ENCODE results near the gene HSD17B2.

HSD17B2 gene

DNA sequence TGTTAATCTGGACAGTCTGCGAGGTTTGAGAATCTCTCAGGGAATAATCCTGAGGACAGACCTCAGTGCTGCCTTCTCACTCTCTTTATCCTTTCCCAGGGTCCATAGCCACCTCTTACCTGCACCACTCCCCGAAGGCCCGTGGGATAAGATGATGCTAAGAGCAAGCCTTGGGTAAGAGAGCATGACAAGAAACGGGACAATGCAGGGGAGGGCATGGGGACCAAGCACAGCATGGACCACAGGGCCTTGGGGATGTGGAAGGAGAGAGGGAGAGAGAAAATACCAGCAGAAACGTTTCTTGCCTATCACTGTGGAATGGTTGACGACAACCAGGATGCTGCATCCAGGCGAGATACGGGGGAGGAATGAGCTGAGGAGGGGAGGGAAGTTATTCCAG, 15.5 kb upstream of the HSD17B2 start:
- DNase-seq, result no peak

DNA sequence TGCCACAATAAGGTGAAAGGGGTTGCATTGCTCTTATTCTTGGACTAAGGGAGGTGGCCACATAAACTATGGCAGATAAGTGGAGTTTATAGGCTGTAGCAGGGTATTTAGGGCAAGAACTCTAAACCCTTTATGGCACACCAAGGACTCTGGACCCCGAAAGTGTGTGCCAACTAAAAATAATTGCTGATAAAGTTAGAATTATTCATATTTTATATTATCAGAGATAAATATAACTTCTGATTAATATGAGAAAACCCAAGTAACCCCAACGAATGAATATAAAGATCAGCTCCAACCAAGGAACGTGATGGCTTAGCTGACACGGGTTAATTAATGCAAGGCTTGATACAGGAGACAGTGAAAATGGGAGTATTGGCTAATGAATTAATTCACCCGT, 15.0 kb upstream of the HSD17B2 start:
- DNase-seq, result no peak

GRCh38 chr16:82023206-82023605, 11.8 kb upstream of the HSD17B2 start:
- no peak for DNase-seq

GRCh38 chr16:82024316-82024715, 10.7 kb upstream of the HSD17B2 start:
- DNase-seq, result no peak

GRCh38 chr16:82024883-82025282, 10.2 kb upstream of the HSD17B2 start:
- no peak for DNase-seq

- DNase-seq, result no peak
Observed at GRCh38 chr16:82027629-82028064, 7.4 kb upstream of the HSD17B2 start.

GRCh38 chr16:82031116-82032084, 3.7 kb upstream of the HSD17B2 start:
- DNase-seq, result no peak

DNA sequence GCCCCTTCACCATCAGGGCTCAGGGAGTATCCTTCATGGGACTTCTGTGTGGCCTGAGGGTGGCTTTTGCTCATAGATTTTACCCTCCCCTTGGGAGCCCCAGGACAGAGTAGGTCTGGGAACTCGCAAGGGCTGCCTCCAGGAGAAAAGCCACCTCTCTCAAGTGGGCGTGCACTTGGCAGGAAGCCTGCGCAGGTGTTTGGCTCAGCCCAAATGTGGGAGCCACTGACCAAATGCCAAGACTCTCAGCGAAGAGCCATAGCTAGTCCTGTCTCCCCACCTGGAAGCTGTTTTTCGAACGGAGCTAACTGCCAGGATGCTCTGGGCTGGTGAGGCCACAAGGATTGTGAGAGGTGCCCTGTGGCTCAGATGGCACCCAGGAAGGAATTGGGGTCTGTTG, 2.0 kb upstream of the HSD17B2 start:
- DNase-seq, result no peak

DNA sequence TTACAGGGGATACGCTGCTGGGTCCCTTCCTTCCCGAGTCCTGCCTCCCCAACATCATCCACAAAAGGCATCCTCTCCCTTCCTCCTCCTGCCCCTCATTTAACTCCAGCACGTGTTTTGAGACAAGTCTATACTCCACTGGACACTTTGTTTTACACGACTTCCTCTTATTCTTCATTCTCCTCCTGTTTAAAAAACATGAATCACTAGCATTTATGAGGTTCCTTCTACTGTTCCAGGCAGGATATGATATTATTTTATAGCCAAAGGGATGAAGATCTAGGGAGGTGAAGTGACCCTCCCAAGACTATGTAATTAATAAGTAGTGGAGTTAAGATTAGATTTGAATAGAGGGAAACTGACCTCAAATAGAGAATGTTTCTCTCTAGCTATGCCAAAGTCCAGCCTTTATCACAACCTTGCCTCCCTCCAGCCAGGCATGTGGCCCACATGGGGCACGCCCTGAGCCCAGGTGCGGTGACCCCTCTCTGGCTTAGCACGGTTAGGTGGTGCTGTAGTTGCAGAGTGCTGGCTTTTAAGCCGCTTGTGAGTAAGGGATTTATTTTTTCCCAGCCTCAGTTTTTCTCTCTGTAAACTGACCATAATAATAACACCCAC, 1.3 kb upstream of the HSD17B2 start:
- DNase-seq, result no peak

DNA sequence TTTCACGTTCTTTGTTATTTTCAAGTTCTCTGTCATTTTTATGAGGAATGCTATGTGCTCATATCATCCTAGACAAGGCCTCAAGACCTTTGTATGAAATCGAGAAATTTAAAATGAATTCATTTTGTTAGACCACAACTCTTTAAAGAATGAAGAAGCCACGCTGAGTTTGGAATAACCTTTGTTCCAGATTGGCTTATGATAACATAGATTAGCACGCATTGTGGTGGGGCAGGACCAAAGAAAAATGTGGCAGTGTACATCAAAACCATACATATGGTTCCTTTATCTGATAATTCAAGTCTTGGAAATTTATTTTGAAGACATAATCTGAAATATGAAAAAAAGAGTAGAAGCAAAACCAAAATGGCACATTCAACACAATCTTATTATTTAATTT, 2.2 kb downstream of the HSD17B2 start:
- no peak for DNase-seq

DNA sequence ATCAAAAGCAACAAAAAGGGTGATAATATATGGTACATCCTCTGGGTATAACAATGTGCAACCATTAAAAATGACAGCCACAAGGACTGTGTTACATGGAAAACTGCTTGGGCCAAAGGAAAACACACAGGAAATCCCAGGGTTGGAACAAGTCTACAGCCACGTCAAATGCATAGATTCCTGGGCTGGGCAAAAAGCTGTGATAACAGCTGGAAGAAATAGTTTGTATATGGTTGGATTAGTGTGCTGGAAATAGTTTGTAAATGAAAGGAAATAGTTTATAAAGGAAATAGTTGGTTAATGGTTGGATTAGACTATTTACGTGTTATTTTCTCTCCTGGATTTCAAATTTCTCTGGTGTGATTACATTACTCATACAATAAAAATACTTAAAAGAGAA, 2.6 kb downstream of the HSD17B2 start:
- DNase-seq, result no peak

GRCh38 chr16:82040296-82040695, 5.2 kb downstream of the HSD17B2 start:
- no peak for DNase-seq

DNA sequence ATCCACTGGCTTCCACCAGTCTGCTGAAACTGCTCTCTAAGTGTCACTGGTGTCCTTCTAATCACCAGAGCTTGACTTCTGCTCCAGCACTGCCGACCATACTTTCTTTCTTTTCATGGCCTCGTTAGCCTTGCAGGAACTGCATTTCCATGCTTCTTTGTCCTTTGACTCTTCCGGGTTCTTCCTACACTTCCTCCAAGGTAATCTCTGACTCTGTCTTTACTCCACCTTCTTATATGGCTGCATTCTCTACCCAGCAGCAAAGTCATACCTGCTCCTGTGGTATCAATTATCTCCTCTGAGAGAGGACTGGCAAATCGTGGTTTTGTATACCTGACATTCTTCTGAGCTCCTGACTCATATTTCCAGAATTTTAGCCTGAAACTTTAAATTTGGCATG, 6.5 kb downstream of the HSD17B2 start:
- no peak for DNase-seq

GRCh38 chr16:82042144-82042543, 7.1 kb downstream of the HSD17B2 start:
- no peak for DNase-seq

GRCh38 chr16:82042846-82043245, 7.8 kb downstream of the HSD17B2 start:
- DNase-seq, result no peak

- DNase-seq, result no peak
Observed at GRCh38 chr16:82043680-82044584, 8.9 kb downstream of the HSD17B2 start.

DNA sequence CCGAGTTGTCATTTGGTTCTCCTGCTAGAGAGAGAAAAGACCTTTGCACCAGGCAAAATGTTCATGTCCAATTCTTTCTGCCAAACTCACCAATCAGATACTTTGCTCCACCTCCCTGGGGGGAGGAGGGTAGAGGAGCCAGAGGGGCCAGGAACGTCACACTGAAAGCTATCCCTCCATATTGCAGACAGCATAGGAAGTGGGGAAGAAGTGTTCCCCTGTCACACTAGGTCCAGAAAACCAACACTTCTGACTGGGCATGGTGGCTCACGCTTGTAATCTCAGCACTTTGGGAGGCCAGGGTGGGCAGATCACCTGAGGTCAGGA, 9.5 kb downstream of the HSD17B2 start:
- DNase-seq, result no peak

GRCh38 chr16:82045465-82045864, 10.4 kb downstream of the HSD17B2 start:
- DNase-seq, result no peak

DNA sequence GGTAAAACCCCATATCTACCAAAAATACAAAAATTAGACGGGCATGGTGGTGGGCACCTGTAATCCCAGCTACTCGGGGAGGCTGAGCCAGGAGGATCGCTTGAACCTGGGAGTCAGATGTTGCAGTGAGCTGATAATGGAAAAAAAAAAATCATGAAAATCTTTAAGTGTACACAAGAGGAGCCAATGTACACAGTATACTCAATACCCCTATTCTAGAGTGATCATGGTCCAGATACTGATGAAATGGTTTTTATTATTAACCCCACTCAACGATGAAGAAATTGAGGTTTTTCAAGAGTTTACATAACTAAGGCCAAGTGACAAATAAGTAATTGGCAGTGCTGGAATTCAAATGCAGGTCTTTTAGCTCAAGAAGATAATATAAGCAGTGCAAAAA, 11.5 kb downstream of the HSD17B2 start:
- DNase-seq, result no peak

GRCh38 chr16:82046941-82047340, 11.9 kb downstream of the HSD17B2 start:
- no peak for DNase-seq

DNA sequence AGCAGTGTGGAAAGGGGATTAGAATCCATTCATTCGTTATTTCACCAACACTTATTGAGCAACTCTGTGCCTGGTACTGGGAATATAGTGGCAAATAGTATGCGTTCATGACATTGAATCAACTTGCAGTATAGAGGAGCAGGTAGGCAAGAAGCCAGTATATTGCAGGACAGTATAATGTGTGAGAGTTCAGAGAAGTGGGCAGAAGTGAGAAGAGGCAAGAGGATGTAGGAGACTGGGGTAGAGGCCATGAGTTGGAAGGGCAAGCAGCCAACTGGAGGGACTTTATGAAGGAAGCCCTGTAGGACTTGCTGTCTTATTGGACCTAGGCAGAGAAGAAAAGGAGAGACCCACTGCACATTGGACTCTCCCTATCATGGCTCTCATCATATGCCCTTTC, 12.3 kb downstream of the HSD17B2 start:
- DNase-seq, result no peak

DNA sequence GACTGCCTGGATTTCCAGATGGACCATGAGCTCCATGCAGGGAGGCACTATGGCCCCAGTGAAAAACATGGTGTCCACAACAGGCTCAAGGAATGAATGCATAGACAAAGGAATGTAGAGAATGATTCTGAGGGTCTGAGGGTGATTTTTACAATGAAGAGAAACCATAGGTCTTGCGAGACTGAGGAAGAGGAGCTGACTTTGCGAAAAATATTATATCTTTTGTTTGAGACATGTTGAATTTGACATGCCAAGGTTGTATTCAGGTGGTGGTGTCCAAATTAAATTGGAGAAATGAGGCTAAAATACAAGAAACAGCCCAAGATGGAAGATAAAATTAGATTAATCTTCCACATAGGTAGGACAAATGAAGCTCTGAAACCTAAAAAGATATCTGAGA, 12.7 kb downstream of the HSD17B2 start:
- DNase-seq, result no peak

- no peak for DNase-seq
Observed at GRCh38 chr16:82049484-82049883, 14.4 kb downstream of the HSD17B2 start.

- DNase-seq, result no peak
Observed at GRCh38 chr16:82050506-82050905, 15.5 kb downstream of the HSD17B2 start.

Data from NCI-H2081 treated with DMSO at 0.1 percent for 48 hours (cell line).